GM18519 (cell line): Measurements from ENCODE around the gene LRTM2.

ENCODE experiments used
- ATAC-seq: cut with Tn5 transposase; IDR thresholded peaks from one replicate; pipeline ENCODE4 v1.9.1; 2021; ENCODE audit warnings: mild to moderate bottlenecking, moderate library complexity; ENCODE audit not compliant: unreplicated experiment, low FRiP score

LRTM2 gene

GRCh38 chr12:1857821-1858220 is 37.5 kb downstream of the LRTM2 start:
- no peak for ATAC-seq

GRCh38 chr12:1858456-1858855 is 38.1 kb downstream of the LRTM2 start:
- ATAC-seq: no peak

- no peak for ATAC-seq
Observed at GRCh38 chr12:1859643-1860042, 39.3 kb downstream of the LRTM2 start.

GRCh38 chr12:1862973-1863372 is 42.6 kb downstream of the LRTM2 start:
- ATAC-seq: no peak

- ATAC-seq: no peak
Observed at GRCh38 chr12:1863823-1864222, 43.5 kb downstream of the LRTM2 start.

- no peak for ATAC-seq
Observed at GRCh38 chr12:1864456-1864855, 44.1 kb downstream of the LRTM2 start.

GRCh38 chr12:1864867-1865266 is 44.5 kb downstream of the LRTM2 start:
- no peak for ATAC-seq

- ATAC-seq: no peak
Observed at GRCh38 chr12:1865284-1865866, 45.0 kb downstream of the LRTM2 start.

GRCh38 chr12:1869145-1869544 is 48.8 kb downstream of the LRTM2 start:
- no peak for ATAC-seq

- ATAC-seq: no peak
Observed at GRCh38 chr12:1870086-1870485, 49.7 kb downstream of the LRTM2 start.

- no peak for ATAC-seq
Observed at GRCh38 chr12:1870998-1871917, 50.9 kb downstream of the LRTM2 start.

- ATAC-seq: no peak
Observed at GRCh38 chr12:1872001-1872400, 51.6 kb downstream of the LRTM2 start.

- no peak for ATAC-seq
Observed at GRCh38 chr12:1872448-1872847, 52.1 kb downstream of the LRTM2 start.

GRCh38 chr12:1873531-1874510 is 53.5 kb downstream of the LRTM2 start:
- ATAC-seq: no peak

- no peak for ATAC-seq
Observed at GRCh38 chr12:1875608-1876007, 55.2 kb downstream of the LRTM2 start.

- ATAC-seq: no peak
Observed at GRCh38 chr12:1876086-1876485, 55.7 kb downstream of the LRTM2 start.

GRCh38 chr12:1877169-1877878 is 57.0 kb downstream of the LRTM2 start:
- no peak for ATAC-seq

GRCh38 chr12:1878214-1878613 is 57.8 kb downstream of the LRTM2 start:
- no peak for ATAC-seq

GRCh38 chr12:1878695-1879094 is 58.3 kb downstream of the LRTM2 start:
- ATAC-seq: no peak

- ATAC-seq: no peak
Observed at GRCh38 chr12:1879633-1880032, 59.3 kb downstream of the LRTM2 start.
